RWPE1 (cell line): ENCODE data around the gene STK16.

Experiments used
- CTCF ChIA-PET: fragments of 350-600 bp; sonication (Branson Sonifier 250); formaldehyde crosslinking; extraction: SDS; loops from one replicate; lab custom pipeline; 2021; lab: Yijun Ruan, JAX
- POLR2A ChIA-PET: fragments of 400-600 bp; formaldehyde crosslinking; extraction: SDS; loops from one replicate; lab custom pipeline; 2020; ENCODE audit warnings: antibody characterized with exemption; ENCODE audit not compliant: low non-redundant PET; lab: Yijun Ruan, JAX
- DNase-seq: peaks from one replicate; pipeline ENCODE4 v3.0.0; 2012; ENCODE audit warnings: low spot score
- H3K27ac ChIP-seq: fragments of 450-650 bp; 2 replicates; pipeline ENCODE4 v1.5.1; 2017
- CTCF ChIP-seq: fragments of 450-650 bp; conservative IDR thresholded peaks from 2 replicates; pipeline ENCODE4 v1.5.1; 2017; ENCODE audit warnings: low read depth, mild to moderate bottlenecking

Gene STK16

DNA sequence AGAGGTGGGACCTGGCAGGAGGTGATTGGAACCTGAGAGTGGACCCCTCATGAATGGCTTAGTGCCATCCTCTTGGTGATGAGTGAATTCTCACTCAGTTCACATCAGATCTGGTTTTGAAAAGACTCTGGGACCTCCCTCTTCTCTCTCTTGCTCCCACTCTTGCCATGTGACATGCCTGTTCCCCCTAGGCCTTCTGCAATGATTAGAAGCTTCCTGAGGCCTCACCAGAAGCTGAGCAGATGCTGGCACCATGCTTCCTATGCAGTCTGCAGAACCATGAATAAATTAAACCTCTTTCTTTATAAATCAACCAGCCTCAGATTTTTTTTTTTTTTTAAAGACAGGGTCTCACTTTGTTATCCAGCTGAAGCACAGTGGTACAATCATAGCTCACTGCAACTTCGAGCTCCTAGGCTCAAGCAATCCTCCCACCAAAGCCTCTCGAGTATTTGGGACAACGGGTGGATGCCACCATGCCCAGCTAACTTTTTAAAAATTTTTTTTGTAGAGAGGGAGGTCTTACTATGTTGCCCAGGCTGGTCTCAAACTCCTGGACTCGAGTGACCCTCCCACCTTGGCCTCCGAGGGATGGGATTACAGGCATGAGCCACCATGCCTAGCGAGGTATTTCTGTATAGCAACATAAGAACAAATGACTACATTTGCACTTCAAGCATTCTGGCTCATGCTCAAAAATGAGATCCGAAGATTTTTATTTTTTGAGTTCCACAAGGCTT lies 40.7 kb upstream of the STK16 start:
- ChIA-PET CTCF (interaction anchor here (0.7 kb wide), 1 partner anchor 90 kb away, joined by 4 read pairs; no protein-coding TSS in a partner anchor), POLR2A (no interaction called here)
- H3K27ac ChIP-seq, result no peak overlapping the region
- DNase-seq, result no peak
- no peak for TF ChIP-seq CTCF

GRCh38 chr2:219205165-219205538 lies 40.1 kb upstream of the STK16 start:
- ChIA-PET CTCF (interaction anchor here (0.7 kb wide), 1 partner anchor 89 kb away, joined by 4 read pairs; no protein-coding TSS in a partner anchor), POLR2A (no interaction called here)
- TF ChIP-seq CTCF, result no peak
- H3K27ac ChIP-seq, result no peak overlapping the region
- DNase-seq, result no peak

DNA sequence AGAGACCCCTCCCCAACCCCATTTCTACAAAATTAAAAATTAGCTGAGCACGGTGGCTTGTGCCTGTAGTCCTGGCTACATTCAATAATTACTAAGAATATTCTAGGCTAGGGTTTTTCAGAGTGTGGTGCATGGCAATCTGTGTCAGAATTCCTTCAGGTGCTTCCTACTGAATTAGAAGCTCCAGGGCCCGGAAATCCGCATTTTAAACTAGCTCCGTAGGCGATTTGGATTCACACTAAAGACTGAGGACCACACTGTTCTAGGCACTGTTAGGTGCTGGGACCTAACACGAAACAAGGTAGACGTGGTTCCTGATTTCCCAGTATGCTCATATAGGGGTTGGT lies 39.3 kb upstream of the STK16 start:
- peak overlapping the region; percentile 93 for H3K27ac ChIP-seq
- ChIA-PET POLR2A (interaction anchor here (0.6 to 1.7 kb wide), 5 partner anchors 12 to 103 kb away, joined by 3 to 6 read pairs (median 4); partner anchors contain the start of gene ABCB6), CTCF (interaction anchor here (0.6 to 1.7 kb wide), 2 partner anchors 58 to 89 kb away, joined by 3 to 7 read pairs; no protein-coding TSS in a partner anchor)
- TF ChIP-seq CTCF, result no peak
- no peak for DNase-seq

- peak; percentile 96 for DNase-seq
- ChIA-PET CTCF (interaction anchor here (0.6 to 1.7 kb wide), 4 partner anchors 22 to 88 kb away, joined by 3 to 7 read pairs (median 3); partner anchors contain the start of gene STK16), POLR2A (interaction anchor here (0.6 to 1.7 kb wide), 5 partner anchors 11 to 103 kb away, joined by 3 to 6 read pairs (median 4); partner anchors contain the start of gene ABCB6)
- TF ChIP-seq CTCF, result no peak
- H3K27ac ChIP-seq, result peak within 1 kb of the TSS; percentile 93
These were observed 38.7 kb upstream of the STK16 start, which contains the start of gene ZFAND2B for GRCh38 chr2:219206328-219207133. ZFAND2B (plus strand) TSS chr2:219206782; CDS start chr2:219206988, 206 bp downstream.

DNA sequence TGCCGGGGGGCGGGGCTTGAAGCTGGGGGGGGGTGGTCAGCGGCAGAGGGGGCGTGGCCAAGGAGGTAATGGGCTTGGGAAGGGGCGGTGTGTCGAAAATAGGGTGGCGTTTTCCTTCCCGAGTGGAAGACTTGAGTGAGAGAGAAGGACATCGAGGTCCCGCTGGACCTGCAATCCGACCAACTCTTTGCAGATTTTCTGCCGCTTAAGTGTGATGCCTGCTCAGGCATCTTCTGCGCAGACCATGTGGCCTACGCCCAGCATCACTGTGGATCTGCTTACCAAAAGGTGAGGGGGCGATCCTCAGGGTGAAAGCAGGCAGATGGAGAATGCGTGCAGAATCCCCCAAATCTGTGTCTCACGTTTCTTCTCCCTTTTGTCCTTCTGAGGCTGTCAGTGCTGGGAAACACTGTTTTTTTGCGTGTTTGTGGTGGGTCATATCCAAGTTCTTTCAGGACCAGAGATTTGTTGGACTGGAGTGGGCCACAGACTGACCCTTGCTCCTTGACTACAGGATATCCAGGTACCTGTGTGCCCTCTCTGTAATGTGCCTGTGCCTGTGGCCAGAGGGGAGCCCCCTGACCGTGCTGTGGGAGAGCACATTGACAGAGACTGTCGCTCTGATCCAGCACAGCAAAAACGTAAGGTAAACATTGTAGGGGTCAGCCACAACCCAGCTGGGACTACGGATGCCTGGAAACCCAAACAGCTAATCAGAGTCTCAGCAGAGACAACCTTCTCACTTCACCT lies 38.0 kb upstream of the STK16 start:
- H3K27ac ChIP-seq, result peak overlapping the region; percentile 93
- ChIA-PET POLR2A (interaction anchor here (1.7 kb wide), 1 partner anchor 12 kb away, joined by 6 read pairs; the partner anchor contains the start of gene ABCB6), CTCF (interaction anchor here (0.7 to 1.7 kb wide), 2 partner anchors 38 to 87 kb away, joined by 3 to 7 read pairs; partner anchors contain the start of gene STK16)
- TF ChIP-seq CTCF, result no peak
- peak; percentile 85 for DNase-seq
